PC-9 (cell line): ENCODE data around the gene AMN1.

Source experiments
- EZH2 ChIP-seq: fragments of 200-600 bp; sonication (generic); IDR thresholded peaks from 2 replicates; pipeline ENCODE4 v1.8.0; 2017; ENCODE audit warnings: antibody characterized with exemption, low read depth
- TF ChIP-seq, protein P1 (sequence below): fragments of 200-600 bp; sonication (generic); conservative IDR thresholded peaks from 2 replicates; pipeline ENCODE4 v1.6.1; 2017; ENCODE audit warnings: mixed run types, antibody characterized with exemption, mild to moderate bottlenecking, moderate library complexity

DNA sequence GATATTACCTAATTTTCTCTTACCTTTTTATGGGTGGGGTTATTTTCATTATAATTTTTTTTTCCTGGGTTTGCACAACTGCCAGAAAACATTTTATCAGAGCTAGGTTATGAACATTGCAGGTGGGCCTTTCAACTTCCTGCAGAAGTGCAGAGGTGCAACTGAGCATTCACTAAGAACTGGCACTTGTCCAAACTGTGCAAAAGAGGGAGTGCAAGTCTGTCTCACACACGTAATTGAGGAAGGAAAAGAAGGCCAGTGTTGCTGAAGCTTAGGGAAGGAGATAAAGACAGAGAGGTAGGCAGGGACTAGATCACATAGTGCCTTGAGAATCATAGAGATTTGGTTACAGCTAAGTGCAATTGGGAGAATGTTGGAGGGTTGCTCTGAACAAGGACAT, 14.1 kb upstream of the AMN1 start:
- TF ChIP-seq, protein P1, sequence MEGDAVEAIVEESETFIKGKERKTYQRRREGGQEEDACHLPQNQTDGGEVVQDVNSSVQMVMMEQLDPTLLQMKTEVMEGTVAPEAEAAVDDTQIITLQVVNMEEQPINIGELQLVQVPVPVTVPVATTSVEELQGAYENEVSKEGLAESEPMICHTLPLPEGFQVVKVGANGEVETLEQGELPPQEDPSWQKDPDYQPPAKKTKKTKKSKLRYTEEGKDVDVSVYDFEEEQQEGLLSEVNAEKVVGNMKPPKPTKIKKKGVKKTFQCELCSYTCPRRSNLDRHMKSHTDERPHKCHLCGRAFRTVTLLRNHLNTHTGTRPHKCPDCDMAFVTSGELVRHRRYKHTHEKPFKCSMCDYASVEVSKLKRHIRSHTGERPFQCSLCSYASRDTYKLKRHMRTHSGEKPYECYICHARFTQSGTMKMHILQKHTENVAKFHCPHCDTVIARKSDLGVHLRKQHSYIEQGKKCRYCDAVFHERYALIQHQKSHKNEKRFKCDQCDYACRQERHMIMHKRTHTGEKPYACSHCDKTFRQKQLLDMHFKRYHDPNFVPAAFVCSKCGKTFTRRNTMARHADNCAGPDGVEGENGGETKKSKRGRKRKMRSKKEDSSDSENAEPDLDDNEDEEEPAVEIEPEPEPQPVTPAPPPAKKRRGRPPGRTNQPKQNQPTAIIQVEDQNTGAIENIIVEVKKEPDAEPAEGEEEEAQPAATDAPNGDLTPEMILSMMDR = no peak
- no peak for TF ChIP-seq EZH2
